Psoas muscle (tissue), 8 donors: Measurements from ENCODE around the gene LPAR1. TPM values are rescaled to one million over a fixed set of nuclear protein-coding genes. Genes with fewer than 3 reads are reported as not detected.

ENCODE experiments used
- ATAC-seq, 4 donors: fragments of 200-7000 bp; cut with Tn5 transposase; one replicate each; pipeline ENCODE4 v1.9.1; 2020; ENCODE audit warnings: moderate library complexity in 3 of 4, mild to moderate bottlenecking in 2 of 4
- DNase-seq, 2 donors: peaks; one replicate each; pipeline ENCODE4 v3.0.0-alpha.2; 2020
- H3K27ac ChIP-seq: fragments of 200-600 bp; one replicate; pipeline ENCODE4 v1.8.0; 2022
- H3K27me3 ChIP-seq, 3 donors: fragments of 200-600 bp in 1 of 3; one replicate each; pipeline versions ENCODE4 v1.6.1 to v1.8.0; 2013 to 2022; ENCODE audit warnings: low read length in 2 of 3, mild to moderate bottlenecking in 2 of 3, moderate library complexity in 1 of 3; ENCODE audit not compliant: insufficient read depth in 3 of 3
- H3K36me3 ChIP-seq, 2 donors: fragments of 200-600 bp in 1 of 2; one replicate each; pipeline versions ENCODE4 v1.6.1 to v1.8.0; 2013 to 2022; ENCODE audit warnings: low read depth in 1 of 2, mild to moderate bottlenecking in 1 of 2, moderate library complexity in 1 of 2; ENCODE audit not compliant: insufficient read depth in 1 of 2
- H3K4me1 ChIP-seq: fragments of 200-600 bp; one replicate; pipeline ENCODE4 v1.8.0; 2022
- H3K4me3 ChIP-seq: fragments of 200-600 bp; one replicate; pipeline ENCODE4 v1.8.0; 2022; ENCODE audit warnings: mild to moderate bottlenecking
- H3K9me3 ChIP-seq: fragments of 200-600 bp; one replicate; pipeline ENCODE4 v1.8.0; 2022
- WGBS, 3 donors: extraction: QIAGEN DNeasy Blood & Tissue Kit; methylation state at CpG; one replicate each; pipeline versions ENCODE4 v1.1.6 to v1.1.7; 2013; 5-methylcytosine and 5-hydroxymethylcytosine counted together
- intact Hi-C, 2 donors: fragments of 100-400 bp; cut with DNase I; formaldehyde crosslinking; loops; one replicate each; pipeline versions ENCODE4 v1.11.0 to v1.14.2; 2022
- polyA plus RNA-seq, 3 donors: library from polyadenylated mRNA; stranded (reverse); fragments of 200-250 nt; gene quantifications; one replicate each; pipeline ENCODE4 v1.2.3, GENCODE V29; 2013
- total RNA-seq, 4 donors: library from RNA; stranded (reverse); fragmentation: NEBNext Ultra II Directional in 2 of 4; extraction: Animal tissue kit (Norgen Biotek cat#: 25700) in 2 of 4; gene quantifications; one replicate each; pipeline versions ENCODE4 v1.2.1 to v1.2.4, GENCODE V29; 2021 to 2023
- TF ChIP-seq, protein P1 (sequence below): fragments of 200-600 bp; IDR thresholded peaks from one replicate; pipeline ENCODE4 v1.8.0; 2022; ENCODE audit warnings: antibody characterized with exemption
- donor health status: healthy with polysubstance abuse.
- donor health status: DM: no; HTN: no; CAD: no; lungs with moderate emphysema.
- donor health status: Bipolar disorder and iron deficiency.
- donor health status: healthy.
- donor health status: DM: yes; HTN: yes; CAD: no.
- donor health status: DM: no; HTN: no; CAD: no.
- donor health status: DM: no; HTN: no; CAD: no.
- donor health status: DM: yes; HTN: yes; CAD: no.

LPAR1 gene
- total and polyA plus RNA-seq, 7 donors, result 2.5 to 7.7 (median 4.7) TPM

DNA sequence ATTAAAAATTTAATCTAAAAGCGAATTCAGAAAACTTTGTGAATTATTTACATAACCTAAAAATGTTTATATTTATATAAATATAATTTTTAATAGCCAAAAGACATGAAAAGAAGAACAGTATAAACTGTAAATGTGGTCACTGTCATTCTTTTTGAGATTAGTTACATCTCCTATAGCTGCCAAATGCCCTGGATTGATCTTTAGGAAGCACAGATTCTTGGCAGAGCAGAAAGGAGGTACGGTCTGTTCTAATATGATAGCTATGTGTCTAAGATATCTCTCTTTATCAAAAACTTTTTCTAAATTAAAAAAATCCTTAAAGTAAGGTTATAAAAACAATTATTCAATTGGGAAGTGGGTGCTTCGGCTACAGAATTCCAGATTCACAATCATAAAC, 151.0 kb downstream of the LPAR1 start:
- intact Hi-C loops, result no loop called here
- Histone ChIP-seq H3K4me1 (no peaks in the 10 kb centered on the region), H3K36me3 (no peaks in the 10 kb centered on the region), H3K9me3 (no peaks in the 10 kb centered on the region), H3K27me3 (no peaks in the 10 kb centered on the region), H3K4me3 (no peak overlapping the region), H3K27ac (no peak overlapping the region)
- ATAC-seq, result no peak
- DNase-seq, result no peak
- TF ChIP-seq, protein P1, sequence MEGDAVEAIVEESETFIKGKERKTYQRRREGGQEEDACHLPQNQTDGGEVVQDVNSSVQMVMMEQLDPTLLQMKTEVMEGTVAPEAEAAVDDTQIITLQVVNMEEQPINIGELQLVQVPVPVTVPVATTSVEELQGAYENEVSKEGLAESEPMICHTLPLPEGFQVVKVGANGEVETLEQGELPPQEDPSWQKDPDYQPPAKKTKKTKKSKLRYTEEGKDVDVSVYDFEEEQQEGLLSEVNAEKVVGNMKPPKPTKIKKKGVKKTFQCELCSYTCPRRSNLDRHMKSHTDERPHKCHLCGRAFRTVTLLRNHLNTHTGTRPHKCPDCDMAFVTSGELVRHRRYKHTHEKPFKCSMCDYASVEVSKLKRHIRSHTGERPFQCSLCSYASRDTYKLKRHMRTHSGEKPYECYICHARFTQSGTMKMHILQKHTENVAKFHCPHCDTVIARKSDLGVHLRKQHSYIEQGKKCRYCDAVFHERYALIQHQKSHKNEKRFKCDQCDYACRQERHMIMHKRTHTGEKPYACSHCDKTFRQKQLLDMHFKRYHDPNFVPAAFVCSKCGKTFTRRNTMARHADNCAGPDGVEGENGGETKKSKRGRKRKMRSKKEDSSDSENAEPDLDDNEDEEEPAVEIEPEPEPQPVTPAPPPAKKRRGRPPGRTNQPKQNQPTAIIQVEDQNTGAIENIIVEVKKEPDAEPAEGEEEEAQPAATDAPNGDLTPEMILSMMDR, result no peak
- 59 to 67% (median 61%) methylated on average over 3 of the region's 3 CpGs for whole genome bisulfite sequencing, 3 donors

DNA sequence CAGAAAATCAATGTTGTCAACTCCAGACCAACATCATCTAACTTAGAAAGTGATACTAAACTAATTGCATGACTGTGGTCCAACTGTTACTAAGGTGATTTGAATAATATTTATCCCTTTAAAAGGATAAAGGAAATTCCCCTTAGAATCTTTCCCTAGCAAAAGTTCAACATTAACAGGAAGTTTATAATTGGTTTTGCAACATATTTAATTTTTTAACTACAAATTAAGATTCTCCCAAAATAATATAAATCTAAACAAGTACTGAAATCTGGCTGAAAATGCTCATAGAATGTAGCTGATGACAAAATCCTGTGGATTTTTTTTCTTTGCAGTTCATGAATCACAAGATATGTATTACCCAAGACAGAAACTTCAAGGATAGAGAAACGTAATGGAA, 151.4 kb downstream of the LPAR1 start:
- ATAC-seq, result no peak
- intact Hi-C loops, result no loop called here
- Histone ChIP-seq H3K36me3 (no peaks in the 10 kb centered on the region), H3K27me3 (no peaks in the 10 kb centered on the region), H3K4me3 (no peak overlapping the region), H3K9me3 (no peaks in the 10 kb centered on the region), H3K27ac (no peak overlapping the region), H3K4me1 (no peaks in the 10 kb centered on the region)
- TF ChIP-seq, protein P1, result no peak
- 22 to 49% (median 33%) methylated on average over 1 of the region's 1 CpG for WGBS, 3 donors
- DNase-seq, result no peak

DNA sequence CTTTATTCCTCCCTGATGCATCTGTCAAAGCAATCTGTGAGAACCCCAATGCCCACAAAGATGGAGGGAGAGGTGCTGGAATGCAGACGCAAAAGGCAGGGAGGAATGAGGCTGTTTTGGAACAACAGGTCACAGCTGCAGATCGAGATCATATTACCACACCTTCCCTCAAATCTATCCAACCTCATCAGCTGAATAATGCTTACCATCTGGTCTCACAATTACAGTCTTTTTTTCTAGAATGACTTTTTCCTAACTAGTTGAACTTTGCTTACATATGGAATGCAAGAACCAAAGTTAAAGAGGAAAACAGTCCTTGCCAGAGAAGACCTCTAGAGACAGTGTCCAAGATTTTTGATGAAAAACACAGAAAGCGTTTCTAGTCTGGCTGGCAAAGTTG, 158.1 kb downstream of the LPAR1 start:
- ATAC-seq (no peak), DNase-seq (no peak)
- Histone ChIP-seq H3K9me3 (no peaks in the 10 kb centered on the region), H3K4me1 (no peaks in the 10 kb centered on the region), H3K27me3 (no peaks in the 10 kb centered on the region), H3K27ac (no peak overlapping the region), H3K4me3 (no peak overlapping the region), H3K36me3 (no peaks in the 10 kb centered on the region)
- intact Hi-C loops, result loop anchor here in 1 of 2 donors (5.0 kb wide), 1 partner anchor 712 kb away; no protein-coding TSS in a partner anchor
- 11 to 24% (median 11%) methylated on average over 3 of the region's 3 CpGs for WGBS, 3 donors
- TF ChIP-seq, protein P1, result no peak

DNA sequence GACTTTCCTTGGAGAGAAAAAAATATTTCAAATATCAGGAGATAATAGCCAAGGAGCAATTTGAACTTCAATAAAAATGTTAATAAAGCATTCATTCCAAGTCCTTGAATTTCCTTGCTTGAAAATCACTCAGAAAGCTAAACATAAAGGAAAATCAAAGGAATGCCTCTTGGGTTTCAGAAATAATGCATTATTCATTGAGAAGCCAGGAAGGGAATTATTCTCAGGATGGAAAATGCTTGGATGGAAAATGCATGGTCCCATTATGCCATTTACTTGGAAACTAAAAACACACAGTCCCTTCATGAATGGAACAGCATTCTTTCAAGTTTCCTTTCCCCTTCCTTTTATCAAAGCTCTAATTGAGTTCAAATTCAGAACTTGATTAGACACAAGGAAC, 160.9 kb downstream of the LPAR1 start:
- TF ChIP-seq, protein P1, result no peak
- intact Hi-C loops, result no loop called here

DNA sequence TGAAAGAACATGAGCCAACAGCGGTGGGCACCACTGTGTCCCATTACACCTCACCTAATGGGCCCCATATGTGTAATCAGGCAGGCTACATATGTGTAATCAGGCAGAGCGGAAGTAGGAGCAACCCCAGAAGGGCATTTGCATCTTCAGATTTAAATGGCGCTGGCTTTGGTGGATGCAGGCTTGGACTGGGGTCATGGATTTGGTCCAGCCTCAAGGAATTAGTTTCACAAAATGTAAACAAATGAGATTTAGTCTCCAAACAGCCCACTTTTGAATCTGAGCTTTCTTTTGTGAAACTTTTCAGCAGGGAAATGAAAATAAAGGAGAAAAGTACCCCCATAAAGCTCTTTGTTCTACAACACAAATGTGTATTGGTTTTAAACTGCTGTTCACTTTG, 161.3 kb downstream of the LPAR1 start:
- intact Hi-C loops, result no loop called here

More for the DNA sequence above, 160.9 kb downstream of the LPAR1 start:
- Histone ChIP-seq H3K4me3 (no peak overlapping the region), H3K27ac (no peak overlapping the region), H3K36me3 (no peaks in the 10 kb centered on the region), H3K9me3 (no peaks in the 10 kb centered on the region), H3K4me1 (no peaks in the 10 kb centered on the region), H3K27me3 (no peaks in the 10 kb centered on the region)
- DNase-seq (no peak), ATAC-seq (no peak)

More for the DNA sequence above, 161.3 kb downstream of the LPAR1 start:
- Histone ChIP-seq H3K9me3 (no peaks in the 10 kb centered on the region), H3K36me3 (no peaks in the 10 kb centered on the region), H3K4me1 (no peaks in the 10 kb centered on the region), H3K4me3 (no peak overlapping the region), H3K27me3 (no peaks in the 10 kb centered on the region), H3K27ac (no peak overlapping the region)
- TF ChIP-seq, protein P1, result no peak
- DNase-seq, result no peak
- no peak for ATAC-seq
- 88 to 93% (median 90%) methylated on average over 3 of the region's 3 CpGs for WGBS, 3 donors
